Measurements from ENCODE around the gene GRAMD2A. TPM values are rescaled to one million over a fixed set of nuclear protein-coding genes. Genes with fewer than 3 reads are reported as not detected.

Gene GRAMD2A
- total RNA-seq, 6 donors from 2014 or later, result 26.7 to 52.4 (median 32.9) TPM

DNA sequence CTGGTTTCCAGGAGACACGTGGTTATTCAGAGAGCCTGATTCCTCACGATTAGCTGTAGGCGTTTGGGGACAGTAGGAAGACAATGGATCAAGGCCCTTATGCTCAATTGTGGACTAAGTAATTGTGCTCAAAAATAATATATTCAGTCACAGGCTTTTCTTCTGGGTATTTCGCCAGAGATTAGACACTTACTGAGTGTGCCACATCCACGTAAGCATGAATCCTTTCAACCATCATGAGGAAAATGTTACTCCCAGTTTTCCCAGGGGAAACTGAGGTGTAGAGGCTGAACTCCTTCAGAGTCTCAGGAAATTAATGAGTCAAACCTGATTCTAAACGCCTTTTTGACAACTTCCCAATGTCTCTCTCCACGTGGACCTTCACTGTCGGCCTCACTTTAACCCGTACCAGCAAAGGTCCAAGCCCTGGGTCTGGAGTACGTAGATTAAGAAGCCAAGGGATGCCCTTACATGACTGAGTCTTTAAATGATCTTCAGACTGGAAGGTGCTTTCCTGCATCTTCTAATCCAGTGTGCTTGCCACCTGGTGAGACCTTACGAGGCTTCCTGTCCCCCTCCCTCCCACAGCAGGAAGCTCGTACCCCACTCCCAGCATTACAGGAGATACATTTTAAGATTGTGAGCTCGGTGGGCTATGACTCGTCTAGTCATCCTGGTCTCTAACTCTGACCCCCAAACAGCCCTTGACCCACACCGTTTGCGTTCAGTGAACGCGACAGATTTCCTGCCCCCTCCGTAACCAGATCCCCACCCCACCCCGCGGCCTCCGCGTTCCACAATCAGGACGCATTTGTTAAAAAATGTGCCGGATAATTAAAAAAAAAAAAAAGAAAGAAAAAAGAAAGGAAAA is 31.7 kb upstream of the GRAMD2A start:
- H3K4me1 ChIP-seq, result peaks cover 42 to 57% (median 50%) of the 10 kb centered on the region in 4 donors
- DNase-seq, result no peak
- 14 to 15% methylated on average over 25 of the region's 25 CpGs for WGBS, 2 donors

DNA sequence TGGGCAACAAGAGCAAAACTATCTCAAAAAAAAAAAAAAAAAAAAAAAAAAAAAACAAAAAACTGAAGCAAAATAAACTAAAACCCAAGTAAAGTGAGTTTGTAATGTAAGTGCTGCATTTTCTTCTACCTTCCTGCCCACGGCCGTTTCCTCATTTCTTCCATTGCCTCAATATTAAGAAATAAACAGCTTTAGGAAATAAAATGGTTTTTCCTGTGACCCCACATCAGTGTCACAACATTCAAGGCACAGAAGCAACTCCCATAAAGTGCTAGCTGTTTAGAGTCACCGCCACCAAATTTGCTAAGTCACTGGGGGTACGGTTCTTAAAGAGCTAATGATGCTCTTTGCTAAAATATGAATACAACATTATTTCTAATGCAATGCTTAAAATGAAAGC is 30.1 kb upstream of the GRAMD2A start:
- peak in 1 of 2 donors; percentile 23 for DNase-seq
- no peaks in the 10 kb centered on the region for H3K27me3 ChIP-seq
- peak overlapping the region in 2 of 4 donors; percentile 83 to 89 for H3K4me3 ChIP-seq
- peak overlapping the region; percentile 94 to 99 (median 96) for H3K27ac ChIP-seq
- peaks cover 42 to 66% (median 52%) of the 10 kb centered on the region in 4 donors for H3K4me1 ChIP-seq
- peak in 1 of 4 donors; percentile 15 for TF ChIP-seq EP300 (IDR thresholded peaks at IDR 0.05)
- TF ChIP-seq, protein P1, sequence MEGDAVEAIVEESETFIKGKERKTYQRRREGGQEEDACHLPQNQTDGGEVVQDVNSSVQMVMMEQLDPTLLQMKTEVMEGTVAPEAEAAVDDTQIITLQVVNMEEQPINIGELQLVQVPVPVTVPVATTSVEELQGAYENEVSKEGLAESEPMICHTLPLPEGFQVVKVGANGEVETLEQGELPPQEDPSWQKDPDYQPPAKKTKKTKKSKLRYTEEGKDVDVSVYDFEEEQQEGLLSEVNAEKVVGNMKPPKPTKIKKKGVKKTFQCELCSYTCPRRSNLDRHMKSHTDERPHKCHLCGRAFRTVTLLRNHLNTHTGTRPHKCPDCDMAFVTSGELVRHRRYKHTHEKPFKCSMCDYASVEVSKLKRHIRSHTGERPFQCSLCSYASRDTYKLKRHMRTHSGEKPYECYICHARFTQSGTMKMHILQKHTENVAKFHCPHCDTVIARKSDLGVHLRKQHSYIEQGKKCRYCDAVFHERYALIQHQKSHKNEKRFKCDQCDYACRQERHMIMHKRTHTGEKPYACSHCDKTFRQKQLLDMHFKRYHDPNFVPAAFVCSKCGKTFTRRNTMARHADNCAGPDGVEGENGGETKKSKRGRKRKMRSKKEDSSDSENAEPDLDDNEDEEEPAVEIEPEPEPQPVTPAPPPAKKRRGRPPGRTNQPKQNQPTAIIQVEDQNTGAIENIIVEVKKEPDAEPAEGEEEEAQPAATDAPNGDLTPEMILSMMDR (IDR thresholded peaks at IDR 0.05), result no peak
- H3K36me3 ChIP-seq, result peaks cover 0 to 4% (median 0%) of the 10 kb centered on the region in 4 donors
- ATAC-seq (ENCODE audit: low FRiP score in 2 of 2), result no peak
- 65 to 67% methylated on average over 4 of the region's 4 CpGs for WGBS, 2 donors
- H3K9me3 ChIP-seq, result no peaks in the 10 kb centered on the region

More for the DNA sequence above, 31.7 kb upstream of the GRAMD2A start:
- Histone ChIP-seq H3K36me3 (no peaks in the 10 kb centered on the region), H3K27ac (peak overlapping the region; percentile 94 to 99 (median 96)), H3K4me3 (peak overlapping the region; percentile 83 to 100 (median 93)), H3K9me3 (no peaks in the 10 kb centered on the region), H3K27me3 (no peaks in the 10 kb centered on the region)
- no peak for TF ChIP-seq POLR2AphosphoS5 (IDR thresholded peaks at IDR 0.05)
- TF ChIP-seq, protein P1 (IDR thresholded peaks at IDR 0.05), result no peak
- TF ChIP-seq POLR2A (IDR thresholded peaks at IDR 0.05), result no peak
- no peak for TF ChIP-seq EP300 (IDR thresholded peaks at IDR 0.05)
- ATAC-seq (ENCODE audit: low FRiP score in 2 of 2), result no peak

DNA sequence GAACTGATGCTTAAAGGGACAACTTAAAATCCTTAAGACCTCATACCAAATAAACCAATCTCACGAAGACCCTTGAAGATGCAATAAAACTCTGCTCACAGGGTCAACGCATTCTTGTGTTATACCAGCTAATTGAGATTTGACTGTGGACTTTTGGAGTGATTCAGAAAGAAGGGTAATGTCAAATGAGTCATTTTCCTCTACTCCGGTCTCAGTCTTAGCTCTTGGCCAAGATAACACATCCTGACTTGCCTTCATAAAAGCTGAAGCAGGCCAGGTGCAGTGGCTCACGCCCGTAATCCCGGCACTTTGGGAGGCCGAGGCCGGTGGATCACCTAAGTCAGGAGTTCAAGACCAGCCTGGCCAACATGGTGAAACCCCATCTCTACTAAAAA is 29.6 kb upstream of the GRAMD2A start:
- peaks cover 0 to 4% (median 0%) of the 10 kb centered on the region in 4 donors for H3K36me3 ChIP-seq
- H3K4me3 ChIP-seq, result no peak overlapping the region
- WGBS, 2 donors, result 54 to 57% methylated on average over 3 to 8 of the region's 8 CpGs
- no peaks in the 10 kb centered on the region for H3K27me3 ChIP-seq
- DNase-seq, result no peak
- TF ChIP-seq, protein P1 (IDR thresholded peaks at IDR 0.05), result no peak
- no peak for TF ChIP-seq POLR2A (IDR thresholded peaks at IDR 0.05)
- no peak for TF ChIP-seq EP300 (IDR thresholded peaks at IDR 0.05)
- TF ChIP-seq POLR2AphosphoS5 (IDR thresholded peaks at IDR 0.05), result no peak
- no peak for ATAC-seq (ENCODE audit: low FRiP score in 2 of 2)
- peak overlapping the region; percentile 20 to 99 (median 95) for H3K27ac ChIP-seq
- H3K9me3 ChIP-seq, result no peaks in the 10 kb centered on the region
- H3K4me1 ChIP-seq, result peaks cover 41 to 66% (median 52%) of the 10 kb centered on the region in 4 donors

DNA sequence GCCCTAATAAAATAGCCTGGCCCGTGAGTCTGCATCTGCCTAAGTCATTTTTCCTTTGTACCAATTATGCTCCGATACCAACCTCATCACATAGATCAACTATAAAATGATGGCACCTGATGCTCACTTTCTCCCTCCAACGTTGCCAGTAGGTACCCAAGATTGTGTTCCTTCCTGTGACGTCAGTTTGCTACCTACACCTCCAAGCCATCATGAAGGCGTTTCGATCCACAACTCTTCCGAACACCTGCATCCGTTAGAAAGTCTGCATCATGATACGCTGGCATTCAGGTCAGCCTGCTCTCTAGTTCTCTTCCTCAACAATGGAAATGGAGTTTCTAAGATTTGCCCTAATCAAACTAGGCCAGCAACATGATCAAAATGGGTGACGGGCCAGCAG is 25.7 kb upstream of the GRAMD2A start:
- TF ChIP-seq, protein P1 (IDR thresholded peaks at IDR 0.05), result no peak
- TF ChIP-seq EP300 (IDR thresholded peaks at IDR 0.05), result no peak
- TF ChIP-seq POLR2AphosphoS5 (IDR thresholded peaks at IDR 0.05), result no peak
- no peak for TF ChIP-seq POLR2A (IDR thresholded peaks at IDR 0.05)
- Histone ChIP-seq H3K4me1 (peaks cover 28 to 45% (median 36%) of the 10 kb centered on the region in 4 donors), H3K4me3 (no peak overlapping the region), H3K27me3 (no peaks in the 10 kb centered on the region), H3K27ac (no peak overlapping the region), H3K36me3 (peaks cover 5 to 21% (median 14%) of the 10 kb centered on the region in 4 donors), H3K9me3 (no peaks in the 10 kb centered on the region)
- no peak for ATAC-seq (ENCODE audit: low FRiP score in 2 of 2)
- no peak for DNase-seq
- 91 to 93% methylated on average over 10 of the region's 10 CpGs for WGBS, 2 donors

Data from upper lobe of left lung (tissue), 6 donors.